SKM-1 treated with dmso at 0.1 percent for 144 hours (cell line): Measurements from ENCODE around the gene KLF6.
A peak's percentile ranks its signal among the peaks of the same experiment; 100 is the strongest.

Experiments used
- DNase-seq: peaks from one replicate; lab custom pipeline; 2025; ENCODE audit not compliant: unreplicated experiment; lab: John Stamatoyannopoulos, UW

KLF6 gene

GRCh38 chr10:3811291-3811870, 26.4 kb upstream of the KLF6 start:
- no peak for DNase-seq

DNA sequence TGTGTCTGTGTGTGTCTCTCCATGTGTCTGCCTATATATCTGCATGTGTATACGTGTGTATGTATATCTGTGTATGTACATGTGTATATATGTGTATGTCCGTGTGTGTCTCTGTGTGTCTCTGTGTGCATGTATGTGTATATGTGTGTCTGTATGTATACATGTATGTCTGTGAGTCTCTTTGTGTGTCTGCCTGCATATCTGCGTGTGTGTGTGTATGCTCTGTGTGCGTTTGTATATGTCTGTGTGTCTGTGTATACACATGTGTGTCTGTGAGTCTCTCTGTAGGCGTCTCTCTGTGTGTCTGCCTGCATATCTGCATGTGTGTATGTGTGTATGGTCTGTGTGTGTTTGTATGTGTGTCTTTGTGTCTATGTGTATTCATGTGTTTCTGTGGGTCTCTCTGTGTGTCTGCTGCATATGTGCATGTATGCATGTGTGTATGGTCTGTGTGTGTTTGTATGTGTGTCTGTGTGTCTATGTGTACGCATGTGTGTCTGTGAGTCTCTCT, 23.7 kb upstream of the KLF6 start:
- no peak for DNase-seq

DNA sequence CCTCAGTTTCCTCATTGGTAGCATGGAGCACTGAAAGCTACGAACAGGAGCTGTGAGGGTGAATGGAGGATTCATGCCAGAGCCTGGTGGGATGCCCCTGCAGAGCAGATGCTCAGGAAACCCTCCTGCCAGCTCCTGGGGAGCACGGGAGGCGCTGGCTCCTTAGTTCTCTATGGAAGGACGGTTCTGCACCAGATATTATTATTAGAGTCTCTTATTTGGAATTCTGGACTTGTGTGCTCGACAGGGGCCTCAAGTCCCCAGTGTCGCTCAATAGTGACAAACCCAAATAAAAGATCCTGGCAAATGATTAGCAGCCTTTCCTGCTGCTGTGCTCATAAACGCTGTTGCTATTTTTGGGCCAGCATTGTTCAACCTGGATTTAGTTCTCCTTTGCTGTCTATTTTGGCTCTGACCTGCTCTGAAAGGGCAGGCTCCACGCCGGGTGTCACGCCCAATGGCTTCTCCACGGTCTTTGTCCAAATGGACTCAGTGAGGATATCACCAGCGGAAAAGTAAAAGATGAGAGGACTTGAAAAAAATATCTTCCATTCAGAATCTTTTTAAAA, 23.0 kb upstream of the KLF6 start:
- no peak for DNase-seq

DNA sequence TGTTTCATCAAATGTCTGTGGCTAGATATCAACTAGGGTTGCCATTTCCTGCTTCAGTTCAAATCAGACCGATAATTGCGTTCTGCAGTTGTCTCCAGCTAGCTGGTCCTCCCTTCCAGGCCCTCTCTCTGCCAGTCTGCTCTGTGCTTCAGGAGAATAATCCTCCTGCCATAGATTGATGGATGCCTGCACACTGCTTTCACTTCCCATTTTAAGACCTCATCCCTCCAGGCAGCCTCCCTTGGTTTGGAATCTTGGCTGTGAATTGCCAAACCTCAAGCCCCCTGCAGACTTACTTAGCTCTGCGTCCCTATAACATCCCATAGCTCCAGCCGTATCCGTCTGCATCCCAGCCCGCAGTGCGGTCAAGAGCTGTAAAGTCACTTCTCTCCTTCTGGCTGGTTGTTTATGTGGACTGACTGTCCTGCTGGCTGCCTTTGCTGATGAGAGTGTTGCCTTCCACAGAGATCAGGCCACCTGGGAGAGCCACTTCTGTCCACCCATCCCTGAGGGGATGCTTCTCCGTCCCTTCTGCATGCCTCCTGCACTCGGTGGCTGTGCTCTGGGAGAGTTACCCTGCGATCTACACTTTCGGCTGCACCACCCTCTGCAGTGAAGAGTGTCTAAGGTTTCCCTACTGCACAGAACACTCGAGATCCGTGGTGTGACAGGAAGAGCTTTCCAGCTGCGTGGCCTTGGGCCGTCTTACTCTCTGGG, 22.4 kb upstream of the KLF6 start:
- no peak for DNase-seq

GRCh38 chr10:3806603-3807002, 21.6 kb upstream of the KLF6 start:
- no peak for DNase-seq

DNA sequence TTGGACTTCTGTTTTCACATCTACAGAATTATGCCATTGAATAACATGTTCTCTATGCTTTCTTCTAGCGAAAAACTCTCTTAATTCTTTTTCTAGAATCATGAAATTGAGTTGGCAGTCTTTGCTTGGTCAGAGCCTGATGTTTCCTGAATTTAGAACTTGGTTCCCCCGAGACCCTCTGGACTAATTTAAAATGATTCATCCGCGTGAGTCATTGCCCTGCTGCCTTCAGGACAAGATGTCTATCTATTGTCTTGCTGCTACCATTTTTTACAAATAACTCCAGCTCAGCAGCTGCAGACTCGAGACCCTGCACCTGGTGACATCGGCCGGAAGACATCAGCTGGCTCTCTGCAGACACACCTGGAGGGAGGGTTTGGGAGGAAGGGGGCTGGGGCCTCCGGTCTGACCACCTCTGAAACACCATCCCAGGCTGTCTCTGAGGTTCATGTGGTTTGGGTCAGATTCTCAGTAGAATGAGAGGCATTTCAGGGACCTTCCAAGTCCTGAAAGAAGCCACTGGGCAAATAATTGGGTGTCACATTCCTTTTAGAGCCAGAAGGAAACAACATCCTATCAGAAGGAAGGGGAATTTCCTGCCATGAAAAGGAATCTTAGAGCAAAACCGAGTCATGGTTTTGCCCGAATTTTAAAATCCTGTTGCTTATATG, 20.9 kb upstream of the KLF6 start:
- DNase-seq: no peak

GRCh38 chr10:3805201-3805790, 20.3 kb upstream of the KLF6 start:
- no peak for DNase-seq

GRCh38 chr10:3803927-3804741, 19.1 kb upstream of the KLF6 start:
- peak; percentile 36 for DNase-seq

DNA sequence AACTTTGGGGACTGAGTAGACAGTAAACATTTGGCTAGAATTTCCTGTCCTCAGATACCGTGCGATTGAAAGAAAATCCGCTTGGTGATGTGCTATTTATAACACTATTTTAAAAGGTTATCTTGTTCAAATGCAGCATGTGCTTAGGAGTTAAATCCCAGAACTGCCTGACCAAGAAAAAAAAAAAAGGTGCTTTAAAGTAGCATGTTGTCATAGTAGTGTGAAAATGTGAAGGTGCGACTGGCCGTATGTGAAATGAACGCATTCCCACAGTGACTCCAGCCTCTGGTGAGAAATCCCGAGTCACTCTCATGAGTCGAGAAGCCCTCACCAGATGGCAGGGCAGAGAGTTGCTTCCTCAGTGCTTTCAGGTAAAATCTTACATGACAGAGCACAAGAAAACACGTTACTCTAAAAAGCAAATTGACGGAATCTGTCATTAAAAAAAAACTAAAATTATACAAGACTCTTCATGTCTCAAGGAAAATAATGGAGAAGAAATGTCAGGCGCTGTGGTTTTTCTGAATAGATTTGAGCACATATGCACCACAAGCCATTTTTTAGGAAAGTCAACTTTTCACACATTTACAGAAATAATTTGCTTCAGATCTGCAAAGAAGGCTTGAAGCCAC, 18.4 kb upstream of the KLF6 start:
- no peak for DNase-seq

GRCh38 chr10:3802526-3803265, 17.7 kb upstream of the KLF6 start:
- no peak for DNase-seq

DNA sequence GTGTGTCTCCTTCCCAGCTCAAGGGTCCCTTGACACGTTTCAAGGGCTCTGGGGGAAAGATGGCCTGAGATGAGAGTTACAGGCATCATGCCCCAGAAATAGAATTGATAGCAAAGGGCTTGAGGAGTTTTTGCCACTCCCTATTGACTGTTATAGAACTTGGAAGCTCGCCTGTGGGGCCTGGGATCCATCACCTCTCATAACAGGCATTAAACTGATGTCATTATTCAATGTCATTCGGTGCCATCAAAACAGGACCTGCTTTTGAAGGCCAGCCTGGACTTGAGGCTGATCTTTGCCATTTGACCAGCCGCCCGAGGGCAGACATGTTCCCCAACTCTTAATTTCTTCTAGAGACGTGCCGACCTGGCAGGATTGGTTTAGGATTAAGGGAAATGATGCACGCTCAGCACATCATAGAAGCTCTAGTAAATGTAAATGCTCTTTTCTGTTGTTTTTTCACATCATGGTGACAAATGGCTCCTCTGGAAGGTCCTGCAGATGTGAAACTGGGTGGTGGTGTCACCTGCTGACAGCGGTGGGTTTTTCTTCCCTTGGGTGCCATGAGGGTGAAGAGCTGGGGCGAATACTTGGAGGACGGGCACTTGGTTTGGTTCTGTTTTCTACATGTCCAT, 16.7 kb upstream of the KLF6 start:
- no peak for DNase-seq

DNA sequence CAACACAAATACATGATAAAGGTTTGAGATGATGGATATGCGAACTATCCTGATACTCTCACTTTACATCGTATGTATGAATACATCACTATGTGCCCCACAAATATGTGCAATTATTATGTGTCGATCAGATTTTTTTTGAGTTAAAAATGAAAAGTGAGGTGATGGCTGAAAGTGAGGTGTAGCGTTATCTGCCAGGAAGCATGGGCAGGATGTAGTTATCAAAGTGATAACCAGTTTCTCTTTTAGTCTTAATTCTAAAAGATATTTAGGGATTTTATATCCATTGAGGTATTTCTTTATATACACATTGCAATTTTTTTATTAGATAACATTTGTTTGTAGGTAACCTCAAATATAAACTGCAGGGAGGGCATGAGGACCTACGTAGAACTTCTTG, 15.6 kb upstream of the KLF6 start:
- DNase-seq: no peak

DNA sequence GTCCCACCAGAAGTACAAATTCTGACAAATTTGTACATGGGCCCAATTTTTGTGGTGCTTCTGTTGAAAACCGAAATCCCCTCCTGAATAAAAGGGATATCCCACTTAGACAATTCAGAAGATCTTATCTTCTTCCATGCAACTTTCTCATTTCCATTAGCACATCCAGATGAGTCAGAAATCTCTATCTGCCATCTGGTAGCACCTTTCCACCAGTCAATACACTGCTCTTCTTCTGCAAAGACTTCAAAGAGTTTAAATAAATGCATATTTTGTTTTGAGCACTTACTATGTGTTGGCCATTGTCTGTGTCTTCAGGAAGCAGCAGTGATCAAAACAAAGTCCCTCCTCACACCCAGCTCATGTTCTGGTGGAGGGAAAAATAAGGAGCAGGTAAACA, 12.7 kb upstream of the KLF6 start:
- DNase-seq: no peak

- DNase-seq: no peak
Measured at GRCh38 chr10:3793553-3793952, 8.5 kb upstream of the KLF6 start.

DNA sequence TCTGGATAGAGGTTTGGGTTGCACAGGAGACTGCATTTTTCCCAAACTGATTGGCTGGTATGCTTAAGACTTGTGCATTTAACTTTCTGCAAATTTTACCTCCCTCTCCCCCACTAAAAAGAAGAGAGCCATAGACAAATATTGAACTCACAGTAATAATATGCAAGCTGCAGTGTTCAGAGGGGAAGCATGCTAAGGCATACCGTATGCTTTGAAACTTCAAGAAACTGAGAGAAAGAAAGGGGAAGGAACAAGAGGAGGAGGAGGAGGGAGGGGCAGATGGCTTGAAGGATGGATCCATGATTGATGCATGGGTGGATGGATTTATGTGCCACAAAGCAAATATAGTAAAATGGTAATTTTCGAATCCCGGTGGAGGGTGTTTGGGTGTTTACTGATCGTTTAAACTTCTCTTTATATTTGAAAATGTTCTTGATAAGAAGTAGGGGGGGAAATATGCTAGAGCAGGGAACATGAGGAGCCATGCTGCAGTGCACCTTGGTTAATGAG, 7.8 kb upstream of the KLF6 start:
- no peak for DNase-seq

GRCh38 chr10:3791974-3792633, 7.1 kb upstream of the KLF6 start:
- no peak for DNase-seq

GRCh38 chr10:3790858-3791257, 5.8 kb upstream of the KLF6 start:
- no peak for DNase-seq

DNA sequence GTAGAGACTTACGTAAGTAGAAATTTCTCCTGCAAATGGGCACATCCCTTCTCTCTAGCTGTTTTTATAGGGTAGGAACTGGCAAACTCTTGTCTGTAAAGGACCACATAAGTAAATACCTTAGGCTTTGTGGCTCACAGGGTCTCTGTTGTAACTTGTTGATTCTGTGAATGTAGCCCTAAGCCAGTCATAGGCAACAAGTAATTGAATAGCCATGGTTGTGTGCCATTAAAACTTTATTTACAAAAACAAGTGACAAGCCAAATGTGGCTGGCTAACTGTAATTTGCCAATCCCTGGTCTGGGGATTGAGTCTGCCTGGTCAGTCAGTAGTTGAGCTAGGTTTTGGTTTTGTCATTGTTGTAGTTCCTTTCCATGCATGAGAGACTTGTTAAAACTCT, 5.3 kb upstream of the KLF6 start:
- DNase-seq: no peak
